ENCODE results near the gene PCDHGA10. TPM values are rescaled to one million over a fixed set of nuclear protein-coding genes. Genes with fewer than 3 reads are reported as not detected.
"Not testable (repeated sequence)": the region's sequence is repeated elsewhere in the genome, so short reads cannot be mapped to it uniquely, and the experiment has no call there.

PCDHGA10 gene
- total and polyA plus RNA-seq, 3 donors from 2014 or later = 1.2 to 11.7 (median 11.3) TPM

GRCh38 chr5:141413540-141414069 lies 818 bp downstream of the PCDHGA10 start:
- Histone ChIP-seq H3K36me3 (ENCODE audit: low read depth, missing control alignments) (no peaks in the 10 kb centered on the region), H3K4me3 (peak overlapping the region in 1 of 2 donors; percentile 36), H3K9me3 (no peaks in the 10 kb centered on the region), H3K4me1 (no peaks in the 10 kb centered on the region), H3K27ac (no peak overlapping the region), H3K27me3 (no peaks in the 10 kb centered on the region)
- DNase-seq = no peak
- 17 to 28% methylated on average over 21 to 25 of the region's 25 CpGs for WGBS, 2 donors
- intact Hi-C loops (cut with DNase I; ENCODE audit: low total_unique reads) = no loop called here
- no peak for TF ChIP-seq POLR2A (IDR thresholded peaks at IDR 0.05)
- TF ChIP-seq CTCF (IDR thresholded peaks at IDR 0.05) = no peak

- H3K36me3 ChIP-seq (ENCODE audit: low read depth, missing control alignments); H3K27ac ChIP-seq; H3K27me3 ChIP-seq; H3K9me3 ChIP-seq; H3K4me3 ChIP-seq; intact Hi-C loops (cut with DNase I; ENCODE audit: low total_unique reads); DNase-seq; H3K4me1 ChIP-seq: not testable (repeated sequence)
- WGBS, 2 donors = 23 to 27% methylated on average over 5 to 43 of the region's 46 CpGs
Observed at GRCh38 chr5:141414548-141415274, 1.9 kb downstream of the PCDHGA10 start.

GRCh38 chr5:141415275-141415618 lies 2.5 kb downstream of the PCDHGA10 start:
- intact Hi-C loops (cut with DNase I; ENCODE audit: low total_unique reads); H3K36me3 ChIP-seq (ENCODE audit: low read depth, missing control alignments); H3K9me3 ChIP-seq; H3K27me3 ChIP-seq; H3K4me1 ChIP-seq; H3K27ac ChIP-seq; DNase-seq; H3K4me3 ChIP-seq: not testable (repeated sequence)
- WGBS, 2 donors = 20 to 32% methylated on average over 9 to 24 of the region's 24 CpGs

GRCh38 chr5:141417494-141418172 lies 4.8 kb downstream of the PCDHGA10 start, which contains the start of gene PCDHGB7:
TSS of gene PCDHGB7 (plus strand) at chr5:141417677. CDS start at chr5:141417860, 183 bp downstream.
- H3K36me3 ChIP-seq (ENCODE audit: low read depth, missing control alignments); H3K27me3 ChIP-seq; H3K4me1 ChIP-seq; intact Hi-C loops (cut with DNase I; ENCODE audit: low total_unique reads); H3K9me3 ChIP-seq: not testable (repeated sequence)
- 9 to 11% methylated on average over 22 to 47 of the region's 47 CpGs for WGBS, 2 donors
- peak; percentile 55 to 82 (median 69) for TF ChIP-seq CTCF (IDR thresholded peaks at IDR 0.05)
- Histone ChIP-seq H3K4me3 (peak within 1 kb of the TSS; percentile 39 to 59), H3K27ac (peak within 1 kb of the TSS in 1 of 2 donors; percentile 47)
- peak; percentile 89 for DNase-seq

GRCh38 chr5:141419074-141419880 lies 6.5 kb downstream of the PCDHGA10 start:
- Histone ChIP-seq H3K27me3 (no peaks in the 10 kb centered on the region), H3K36me3 (ENCODE audit: low read depth, missing control alignments) (no peaks in the 10 kb centered on the region), H3K4me3 (peak overlapping the region in 1 of 2 donors; percentile 15), H3K9me3 (no peaks in the 10 kb centered on the region), H3K4me1 (peaks cover 3% of the 10 kb centered on the region), H3K27ac (no peak overlapping the region)
- WGBS, 2 donors = 24% methylated on average over 74 of the region's 74 CpGs; no CpG with 5 or more reads in 1 of the 2 donors
- DNase-seq = no peak
- TF ChIP-seq POLR2A (IDR thresholded peaks at IDR 0.05) (no peak), CTCF (IDR thresholded peaks at IDR 0.05) (no peak)
- intact Hi-C loops (cut with DNase I; ENCODE audit: low total_unique reads) = no loop called here

Data from testis (tissue), 3 donors.